GM19043 (cell line): ENCODE measurements around the gene CYP27B1.
"Not testable (repeated sequence)": the region's sequence is repeated elsewhere in the genome, so short reads cannot be mapped to it uniquely, and the experiment has no call there.

Experiments
- ATAC-seq: cut with Tn5 transposase; IDR thresholded peaks from one replicate; pipeline ENCODE4 v1.9.1; 2021; ENCODE audit warnings: low read depth; ENCODE audit not compliant: unreplicated experiment

Gene CYP27B1

GRCh38 chr12:57724936-57725740, 41.7 kb downstream of the CYP27B1 start:
- ATAC-seq, result no peak

- ATAC-seq, result no peak
These were observed 42.6 kb downstream of the CYP27B1 start for GRCh38 chr12:57724003-57724935.

- ATAC-seq, result no peak
These were observed 43.3 kb downstream of the CYP27B1 start for GRCh38 chr12:57723630-57723962.

- no peak for ATAC-seq
These were observed 43.9 kb downstream of the CYP27B1 start for GRCh38 chr12:57722716-57723629.

GRCh38 chr12:57721846-57722608, 44.9 kb downstream of the CYP27B1 start:
- not testable (repeated sequence) for ATAC-seq

- no peak for ATAC-seq
These were observed 46.0 kb downstream of the CYP27B1 start for GRCh38 chr12:57720606-57721595.

GRCh38 chr12:57719777-57720605, 46.9 kb downstream of the CYP27B1 start:
- ATAC-seq, result no peak

GRCh38 chr12:57718641-57719528, 48.0 kb downstream of the CYP27B1 start:
- no peak for ATAC-seq

GRCh38 chr12:57717846-57718640, 48.8 kb downstream of the CYP27B1 start:
- ATAC-seq, result no peak

GRCh38 chr12:57717131-57717530, 49.7 kb downstream of the CYP27B1 start:
- ATAC-seq, result no peak

- no peak for ATAC-seq
These were observed 50.6 kb downstream of the CYP27B1 start for GRCh38 chr12:57716305-57716704.

GRCh38 chr12:57715786-57716185, 51.1 kb downstream of the CYP27B1 start:
- ATAC-seq, result no peak

GRCh38 chr12:57715036-57715748, 51.7 kb downstream of the CYP27B1 start:
- ATAC-seq, result not testable (repeated sequence)

- no peak for ATAC-seq
These were observed 53.7 kb downstream of the CYP27B1 start for GRCh38 chr12:57713209-57713608.

- no peak for ATAC-seq
These were observed 54.2 kb downstream of the CYP27B1 start for GRCh38 chr12:57712701-57713100.
